ENCODE results near the gene NCOA6. TPM values are rescaled to one million over a fixed set of nuclear protein-coding genes. Genes with fewer than 3 reads are reported as not detected.

The NCOA6 gene
- polyA plus RNA-seq, 1 of the 3 experiments (the other 2 are of a cell fraction), result 14.5 TPM

DNA sequence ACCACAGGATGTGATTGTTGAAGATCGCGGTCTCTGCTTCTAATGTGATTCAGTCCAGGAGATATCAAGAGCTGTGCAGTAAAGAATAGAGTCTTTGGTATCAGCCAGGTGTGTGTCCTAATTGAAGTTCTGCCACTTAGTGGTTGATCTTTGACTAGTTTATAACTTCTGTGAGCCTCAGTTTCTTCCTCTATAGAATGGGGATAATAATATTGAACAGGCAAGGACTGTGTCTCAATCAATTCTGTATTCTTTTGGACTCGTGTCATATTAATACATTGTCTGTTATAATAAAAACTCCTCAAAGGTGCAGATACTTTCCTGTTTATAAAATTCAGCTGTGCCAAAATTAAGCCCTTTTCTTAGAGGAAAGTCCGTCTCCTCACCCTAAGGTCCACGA, 23.1 kb upstream of the NCOA6 start:
- no peak overlapping the region for H2AFZ ChIP-seq (ENCODE audit: low read depth)
- TF ChIP-seq NFIC (IDR thresholded peaks at IDR 0.05; ENCODE audit: borderline replicate concordance) (no peak), CTCF (IDR thresholded peaks at IDR 0.05) (no peak), IRF3 (IDR thresholded peaks at IDR 0.05; ENCODE audit: low read depth, low read length) (no peak), NRF1 (IDR thresholded peaks at IDR 0.05; ENCODE audit: low read depth, low read length) (no peak), TCF12 (IDR thresholded peaks at IDR 0.05) (no peak), TAF1 (IDR thresholded peaks at IDR 0.05; ENCODE audit: borderline replicate concordance, low read depth, low read length) (no peak), SMC3 (IDR thresholded peaks at IDR 0.05; ENCODE audit: low read depth, low read length) (no peak), ZBTB33 (IDR thresholded peaks at IDR 0.05; ENCODE audit: borderline replicate concordance, low read depth) (no peak), FOXJ3 (CRISPR knock-in tag; IDR thresholded peaks at IDR 0.05) (no peak), MEF2A (IDR thresholded peaks at IDR 0.05; ENCODE audit: borderline replicate concordance, low read depth) (no peak), EZH2phosphoT487 (IDR thresholded peaks at IDR 0.05; ENCODE audit: borderline replicate concordance, low read depth) (no peak), RAD21 (IDR thresholded peaks at IDR 0.05; ENCODE audit: low read length) (no peak), TEAD4 (IDR thresholded peaks at IDR 0.05; ENCODE audit: borderline replicate concordance, insufficient read depth) (no peak), ELF1 (IDR thresholded peaks at IDR 0.05) (no peak), GATA2 (CRISPR knock-in tag; IDR thresholded peaks at IDR 0.05) (no peak), EP300 (IDR thresholded peaks at IDR 0.05; ENCODE audit: borderline replicate concordance in 1 of 2, low read depth in 1 of 2, low read length in 1 of 2) (no peak), RXRA (IDR thresholded peaks at IDR 0.05; ENCODE audit: borderline replicate concordance, low read depth) (no peak), MXI1 (IDR thresholded peaks at IDR 0.05; ENCODE audit: low read depth, low read length) (no peak)
- peaks cover 7 to 29% of the 10 kb centered on the region in 2 experiments for H3K36me3 ChIP-seq (replicated peaks in 1 of 2; ENCODE audit: control insufficient read depth in 1 of 2, insufficient read depth in 2 of 2, low read length in 1 of 2)
- H3K9ac ChIP-seq, result no peak overlapping the region
- H3K4me3 ChIP-seq (ENCODE audit: low read depth in 2 of 2, low read length in 1 of 2), result no peak overlapping the region
- H3K27me3 ChIP-seq (ENCODE audit: insufficient read depth), result no peaks in the 10 kb centered on the region
- H4K20me1 ChIP-seq (ENCODE audit: insufficient read depth), result no peaks in the 10 kb centered on the region
- no peaks in the 10 kb centered on the region for H3K4me1 ChIP-seq (ENCODE audit: control insufficient read depth in 1 of 2, insufficient read depth in 2 of 2, low read depth in 1 of 2, low read length in 1 of 2)
- no peaks in the 10 kb centered on the region for H3K9me2 ChIP-seq
- H3K9me3 ChIP-seq, result no peaks in the 10 kb centered on the region
- H3K4me2 ChIP-seq, result no peak overlapping the region
- WGBS (ENCODE audit: low lambda C conversion rate), result 90% methylated on average over 5 of the region's 5 CpGs
- CTCF ChIA-PET, result interaction anchor here (1.1 to 1.8 kb wide), 2 partner anchors 14 to 16 kb away, joined by 3 to 5 read pairs; no protein-coding TSS in a partner anchor
- POLR2A ChIA-PET, result no interaction called here
- no peak overlapping the region for H3K27ac ChIP-seq (ENCODE audit: low read depth in 2 of 2, low read length in 1 of 2)
- H3K79me2 ChIP-seq (ENCODE audit: insufficient read depth), result no peaks in the 10 kb centered on the region
- no peak for DNase-seq
- H3F3A ChIP-seq (replicated peaks; ENCODE audit: insufficient read depth), result no peaks in the 10 kb centered on the region
